Measurements from ENCODE around the gene TSHZ2.

TSHZ2 gene

DNA sequence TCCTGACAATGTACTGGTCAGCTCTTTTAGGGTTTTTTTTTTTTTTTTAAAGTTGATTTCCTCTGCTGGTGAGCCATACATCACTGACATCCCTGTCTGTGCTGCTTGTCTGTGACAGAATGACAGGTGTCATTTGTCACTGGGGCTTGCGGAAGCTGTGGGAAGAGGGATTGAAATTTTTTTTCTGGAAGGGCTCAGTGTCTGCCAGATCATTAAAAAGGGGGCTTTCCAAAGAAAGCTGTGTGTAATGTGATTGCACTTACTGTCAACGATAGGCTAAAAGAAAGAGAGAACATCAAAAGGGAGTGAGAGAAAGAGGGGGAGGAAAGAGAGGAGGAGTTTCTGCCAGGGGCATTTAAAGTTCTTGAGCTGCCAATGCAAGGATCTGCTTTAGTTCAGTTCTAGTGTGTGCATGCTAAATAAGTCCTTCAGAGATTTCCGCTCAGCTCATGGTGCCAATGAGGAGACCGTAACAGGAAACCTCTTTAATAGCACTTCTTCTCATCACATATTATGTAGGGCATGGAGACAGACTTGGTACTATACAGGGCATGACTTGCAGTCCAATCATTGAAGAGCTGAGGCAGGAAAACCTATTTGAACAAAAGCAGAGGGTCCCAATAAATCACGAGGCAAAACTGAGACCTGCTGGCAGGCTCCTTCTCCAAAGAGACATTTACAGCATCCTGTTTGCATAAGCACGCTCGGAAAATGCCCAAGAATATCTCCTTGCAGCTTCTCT is 177.2 kb downstream of the TSHZ2 start:
- no peaks in the 10 kb centered on the region for H3K9me3 ChIP-seq (ENCODE audit: control insufficient read depth in 2 of 2, low read length in 2 of 2)
- H3K36me3 ChIP-seq (ENCODE audit: control insufficient read depth in 2 of 2, insufficient read depth in 2 of 2, low read length in 2 of 2) = no peaks in the 10 kb centered on the region
- H3K9ac ChIP-seq (ENCODE audit: low read length in 2 of 2) = peak overlapping the region in 1 of 2 donors; percentile 22
- H3K27me3 ChIP-seq (ENCODE audit: control insufficient read depth in 1 of 2, insufficient read depth in 2 of 2, low read length in 2 of 2) = no peaks in the 10 kb centered on the region
- peaks cover 8% of the 10 kb centered on the region for H3K4me1 ChIP-seq (ENCODE audit: control insufficient read depth, insufficient read depth, low read length)
- peak overlapping the region in 1 of 2 donors; percentile 36 for H3K4me3 ChIP-seq (ENCODE audit: low read length in 2 of 2)
- H3K27ac ChIP-seq (ENCODE audit: low read length) = no peak overlapping the region

DNA sequence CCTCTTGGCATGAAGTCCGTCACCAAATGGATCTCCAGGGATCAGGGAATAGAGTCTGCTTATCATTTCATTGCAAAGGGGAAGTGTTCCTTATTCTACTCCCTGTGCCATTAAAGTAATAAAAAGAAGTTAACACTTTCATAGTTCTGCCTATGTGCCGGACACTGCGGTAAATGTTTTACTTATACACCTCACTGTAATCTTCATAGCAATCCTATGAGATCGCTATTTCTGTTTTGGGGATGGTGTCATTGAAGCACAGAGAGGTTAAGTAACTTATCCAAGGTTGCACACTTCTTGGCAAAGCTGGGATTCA is 177.7 kb downstream of the TSHZ2 start:
- H3K4me1 ChIP-seq (ENCODE audit: control insufficient read depth, insufficient read depth, low read length) = peaks cover 8% of the 10 kb centered on the region
- no peaks in the 10 kb centered on the region for H3K9me3 ChIP-seq (ENCODE audit: control insufficient read depth in 2 of 2, low read length in 2 of 2)
- no peaks in the 10 kb centered on the region for H3K36me3 ChIP-seq (ENCODE audit: control insufficient read depth in 2 of 2, insufficient read depth in 2 of 2, low read length in 2 of 2)
- no peaks in the 10 kb centered on the region for H3K27me3 ChIP-seq (ENCODE audit: control insufficient read depth in 1 of 2, insufficient read depth in 2 of 2, low read length in 2 of 2)
- H3K9ac ChIP-seq (ENCODE audit: low read length in 2 of 2) = peak overlapping the region in 1 of 2 donors; percentile 22
- H3K27ac ChIP-seq (ENCODE audit: low read length) = no peak overlapping the region
- H3K4me3 ChIP-seq (ENCODE audit: low read length in 2 of 2) = peak overlapping the region in 1 of 2 donors; percentile 36

DNA sequence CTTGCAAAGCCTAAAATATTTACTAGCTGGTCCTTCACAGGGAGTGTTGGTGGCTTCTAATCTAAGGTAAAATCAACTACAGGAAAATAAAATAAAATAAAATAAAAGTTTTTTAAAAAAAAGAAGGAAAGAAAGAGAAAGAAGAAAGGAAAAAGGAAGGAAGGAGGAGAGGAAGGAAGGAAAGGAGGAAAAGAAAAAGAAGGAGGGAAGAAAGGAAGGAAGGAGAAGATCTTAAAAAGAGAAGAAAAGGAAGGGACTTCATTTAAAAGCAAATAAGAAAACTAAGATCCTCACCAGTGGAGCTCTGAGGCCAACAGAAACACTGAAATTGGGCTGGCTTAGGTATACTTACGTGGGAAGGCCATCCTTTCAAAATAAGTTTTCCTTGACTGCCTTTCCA is 178.4 kb downstream of the TSHZ2 start:
- no peak overlapping the region for H3K9ac ChIP-seq (ENCODE audit: low read length in 2 of 2)
- H3K27me3 ChIP-seq (ENCODE audit: control insufficient read depth in 1 of 2, insufficient read depth in 2 of 2, low read length in 2 of 2) = no peaks in the 10 kb centered on the region
- no peaks in the 10 kb centered on the region for H3K36me3 ChIP-seq (ENCODE audit: control insufficient read depth in 2 of 2, insufficient read depth in 2 of 2, low read length in 2 of 2)
- no peak overlapping the region for H3K27ac ChIP-seq (ENCODE audit: low read length)
- H3K4me1 ChIP-seq (ENCODE audit: control insufficient read depth, insufficient read depth, low read length) = peaks cover 8% of the 10 kb centered on the region
- H3K4me3 ChIP-seq (ENCODE audit: low read length in 2 of 2) = no peak overlapping the region
- H3K9me3 ChIP-seq (ENCODE audit: control insufficient read depth in 2 of 2, low read length in 2 of 2) = no peaks in the 10 kb centered on the region

DNA sequence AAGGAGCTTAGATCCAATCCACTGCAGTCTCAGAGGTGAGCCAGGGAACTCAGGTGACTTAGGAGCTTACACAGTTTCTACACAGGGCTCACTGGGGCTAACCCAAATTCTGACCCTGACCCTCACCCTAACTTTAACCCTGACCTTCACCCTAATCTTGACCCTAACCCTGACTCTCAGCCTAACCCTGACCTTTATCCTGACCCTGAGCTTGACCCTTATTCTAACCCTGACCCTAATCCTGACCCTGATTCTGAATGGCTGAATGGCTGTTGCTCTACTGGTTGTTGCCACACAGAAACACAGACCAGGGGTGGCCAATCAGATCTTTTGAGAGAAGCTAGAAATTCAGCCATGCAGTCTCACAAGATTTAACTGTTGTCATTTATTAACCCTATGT is 180.1 kb downstream of the TSHZ2 start:
- no peak overlapping the region for H3K9ac ChIP-seq (ENCODE audit: low read length in 2 of 2)
- no peak overlapping the region for H3K4me3 ChIP-seq (ENCODE audit: low read length in 2 of 2)
- H3K36me3 ChIP-seq (ENCODE audit: control insufficient read depth in 2 of 2, insufficient read depth in 2 of 2, low read length in 2 of 2) = no peaks in the 10 kb centered on the region
- no peaks in the 10 kb centered on the region for H3K9me3 ChIP-seq (ENCODE audit: control insufficient read depth in 2 of 2, low read length in 2 of 2)
- no peaks in the 10 kb centered on the region for H3K27me3 ChIP-seq (ENCODE audit: control insufficient read depth in 1 of 2, insufficient read depth in 2 of 2, low read length in 2 of 2)
- peaks cover 8% of the 10 kb centered on the region for H3K4me1 ChIP-seq (ENCODE audit: control insufficient read depth, insufficient read depth, low read length)
- no peak overlapping the region for H3K27ac ChIP-seq (ENCODE audit: low read length)

DNA sequence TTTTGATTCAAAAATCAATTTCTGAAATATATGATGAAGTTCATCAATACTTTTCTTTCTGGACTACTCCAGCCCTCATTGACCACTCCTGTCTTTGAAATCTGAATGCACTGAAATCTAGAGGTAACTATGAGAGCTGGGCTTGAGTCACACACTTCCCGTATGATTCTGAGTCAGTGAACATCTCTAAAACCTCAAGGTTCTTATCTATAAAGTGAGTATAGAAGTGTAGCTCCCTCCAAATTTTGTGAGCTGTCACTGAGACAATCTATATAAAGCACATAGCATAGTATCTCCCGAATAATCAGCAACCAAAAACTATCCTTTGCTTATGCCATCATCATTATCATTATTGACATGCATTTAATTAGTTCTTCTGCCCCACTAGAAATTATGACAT is 182.4 kb downstream of the TSHZ2 start:
- H3K4me3 ChIP-seq (ENCODE audit: low read length in 2 of 2) = no peak overlapping the region
- H3K36me3 ChIP-seq (ENCODE audit: control insufficient read depth in 2 of 2, insufficient read depth in 2 of 2, low read length in 2 of 2) = no peaks in the 10 kb centered on the region
- no peak overlapping the region for H3K27ac ChIP-seq (ENCODE audit: low read length)
- H3K27me3 ChIP-seq (ENCODE audit: control insufficient read depth in 1 of 2, insufficient read depth in 2 of 2, low read length in 2 of 2) = no peaks in the 10 kb centered on the region
- H3K4me1 ChIP-seq (ENCODE audit: control insufficient read depth, insufficient read depth, low read length) = peaks cover 2% of the 10 kb centered on the region
- no peaks in the 10 kb centered on the region for H3K9me3 ChIP-seq (ENCODE audit: control insufficient read depth in 2 of 2, low read length in 2 of 2)
- H3K9ac ChIP-seq (ENCODE audit: low read length in 2 of 2) = no peak overlapping the region

DNA sequence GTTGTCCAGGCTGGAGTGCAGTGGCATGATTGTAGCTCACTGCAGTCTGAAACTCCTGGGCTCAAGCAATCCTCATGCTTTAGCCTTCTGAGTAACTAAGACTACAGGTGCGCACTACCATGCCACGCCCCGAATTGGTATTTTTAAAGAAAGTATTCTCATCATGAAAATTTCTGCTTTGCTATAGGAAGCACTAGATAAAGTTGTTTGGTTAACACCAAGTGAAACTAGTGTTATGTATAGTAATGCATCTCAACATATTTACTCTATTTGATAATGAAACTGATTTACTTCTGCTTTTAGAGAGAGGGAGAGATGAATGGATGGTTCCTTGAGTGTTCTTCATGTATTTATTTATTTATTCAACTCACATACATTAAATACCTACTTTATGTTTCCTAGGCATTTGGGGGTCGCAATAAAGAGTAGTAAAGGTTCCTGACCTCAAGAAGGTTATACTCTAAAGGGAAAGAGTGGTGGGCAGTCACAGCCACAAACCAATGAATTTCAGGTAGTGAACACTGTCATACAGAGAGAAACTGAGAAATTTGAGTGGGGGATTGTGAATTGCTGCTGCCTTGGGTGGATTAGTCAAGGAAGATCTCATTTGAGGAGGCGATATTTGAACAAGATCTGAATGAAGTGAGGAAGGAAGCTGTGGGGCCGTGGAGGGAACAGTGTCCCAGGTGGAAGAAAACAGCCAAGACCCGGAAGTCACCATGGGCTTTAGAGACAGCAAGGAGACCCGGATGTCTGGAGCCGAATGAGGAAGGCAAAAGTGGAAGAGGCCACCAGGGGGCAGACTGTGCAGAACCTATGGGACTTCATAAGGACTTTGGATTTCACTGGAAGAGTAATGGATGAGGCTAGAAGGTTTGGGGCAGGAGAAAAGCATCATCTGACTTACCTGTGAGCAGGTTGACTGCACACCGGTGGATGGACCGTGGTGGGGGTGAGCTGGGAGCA is 185.6 kb downstream of the TSHZ2 start:
- Histone ChIP-seq H3K27me3 (ENCODE audit: control insufficient read depth in 1 of 2, insufficient read depth in 2 of 2, low read length in 2 of 2) (no peaks in the 10 kb centered on the region), H3K4me3 (ENCODE audit: low read length in 2 of 2) (no peak overlapping the region), H3K4me1 (ENCODE audit: control insufficient read depth, insufficient read depth, low read length) (no peaks in the 10 kb centered on the region)

DNA sequence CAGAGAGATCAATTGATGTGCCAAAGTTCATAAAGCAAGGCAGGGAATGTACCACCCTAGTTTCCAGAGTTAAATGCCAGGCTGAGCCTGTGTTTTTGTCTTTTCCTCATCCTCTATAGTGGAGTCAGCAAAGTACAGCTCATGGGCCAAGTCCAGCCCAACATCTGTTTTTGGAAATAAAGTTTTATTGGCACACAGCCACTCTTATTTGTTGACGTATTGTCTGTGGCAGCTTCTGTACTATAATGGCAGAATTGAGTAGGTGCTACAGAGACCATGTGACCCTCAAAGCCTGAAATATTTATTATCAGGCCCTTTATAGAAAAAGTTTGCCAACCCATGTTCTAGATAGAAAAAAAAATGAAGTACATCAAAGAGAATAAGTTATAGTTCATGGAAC is 187.0 kb downstream of the TSHZ2 start:
- Histone ChIP-seq H3K4me3 (ENCODE audit: low read length in 2 of 2) (no peak overlapping the region), H3K27me3 (ENCODE audit: control insufficient read depth in 1 of 2, insufficient read depth in 2 of 2, low read length in 2 of 2) (no peaks in the 10 kb centered on the region), H3K4me1 (ENCODE audit: control insufficient read depth, insufficient read depth, low read length) (no peaks in the 10 kb centered on the region), H3K27ac (ENCODE audit: low read length) (no peak overlapping the region), H3K9ac (ENCODE audit: low read length in 2 of 2) (no peak overlapping the region), H3K36me3 (ENCODE audit: control insufficient read depth in 2 of 2, insufficient read depth in 2 of 2, low read length in 2 of 2) (no peaks in the 10 kb centered on the region), H3K9me3 (ENCODE audit: control insufficient read depth in 2 of 2, low read length in 2 of 2) (no peaks in the 10 kb centered on the region)

More for the DNA sequence above, 185.6 kb downstream of the TSHZ2 start:
- no peaks in the 10 kb centered on the region for H3K9me3 ChIP-seq (ENCODE audit: control insufficient read depth in 2 of 2, low read length in 2 of 2)
- H3K27ac ChIP-seq (ENCODE audit: low read length) = no peak overlapping the region
- H3K9ac ChIP-seq (ENCODE audit: low read length in 2 of 2) = no peak overlapping the region
- no peaks in the 10 kb centered on the region for H3K36me3 ChIP-seq (ENCODE audit: control insufficient read depth in 2 of 2, insufficient read depth in 2 of 2, low read length in 2 of 2)

DNA sequence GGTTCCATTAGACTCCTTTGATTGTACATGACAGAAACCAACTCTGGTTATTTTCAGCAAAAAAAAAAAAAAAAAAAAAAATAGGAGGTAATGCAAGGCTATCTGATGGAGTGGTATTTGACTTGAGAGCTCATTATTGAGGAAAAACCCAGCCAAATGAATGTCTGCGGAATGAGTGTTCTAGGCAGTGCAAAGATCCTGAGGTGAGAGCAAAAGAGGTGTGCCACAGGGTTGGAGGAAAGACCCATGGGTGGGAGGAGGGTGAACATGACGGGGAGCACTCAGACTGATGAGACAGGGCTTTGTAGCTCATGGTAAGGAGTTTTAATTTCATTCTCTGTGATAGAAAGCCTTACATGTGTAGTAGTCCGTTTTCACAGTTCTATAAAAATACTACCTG is 188.9 kb downstream of the TSHZ2 start:
- H3K27me3 ChIP-seq (ENCODE audit: control insufficient read depth in 1 of 2, insufficient read depth in 2 of 2, low read length in 2 of 2) = peaks cover 0 to 2% of the 10 kb centered on the region in 2 donors
- H3K36me3 ChIP-seq (ENCODE audit: control insufficient read depth in 2 of 2, insufficient read depth in 2 of 2, low read length in 2 of 2) = no peaks in the 10 kb centered on the region
- H3K4me3 ChIP-seq (ENCODE audit: low read length in 2 of 2) = no peak overlapping the region
- H3K9me3 ChIP-seq (ENCODE audit: control insufficient read depth in 2 of 2, low read length in 2 of 2) = no peaks in the 10 kb centered on the region
- no peaks in the 10 kb centered on the region for H3K4me1 ChIP-seq (ENCODE audit: control insufficient read depth, insufficient read depth, low read length)
- no peak overlapping the region for H3K27ac ChIP-seq (ENCODE audit: low read length)
- H3K9ac ChIP-seq (ENCODE audit: low read length in 2 of 2) = no peak overlapping the region

DNA sequence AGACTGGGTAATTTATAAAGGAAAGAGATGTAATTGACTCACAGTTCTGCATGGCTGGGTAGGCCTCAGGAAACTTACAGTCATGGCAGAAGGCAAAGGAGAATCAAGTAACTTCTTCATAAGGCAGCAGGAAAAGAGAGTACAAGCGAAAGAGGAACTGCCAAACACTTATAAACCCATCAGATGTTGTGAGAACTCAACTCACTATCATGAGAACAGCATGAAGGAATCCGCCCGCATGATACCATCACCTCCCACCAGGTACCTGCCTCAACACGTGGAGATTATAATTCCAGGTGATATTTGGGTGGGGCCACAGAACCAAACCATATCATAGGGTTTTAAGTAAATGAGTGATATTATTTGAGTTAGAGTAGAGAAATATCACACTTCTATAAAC is 189.3 kb downstream of the TSHZ2 start:
- no peaks in the 10 kb centered on the region for H3K4me1 ChIP-seq (ENCODE audit: control insufficient read depth, insufficient read depth, low read length)
- no peak overlapping the region for H3K27ac ChIP-seq (ENCODE audit: low read length)
- H3K9me3 ChIP-seq (ENCODE audit: control insufficient read depth in 2 of 2, low read length in 2 of 2) = no peaks in the 10 kb centered on the region
- no peak overlapping the region for H3K4me3 ChIP-seq (ENCODE audit: low read length in 2 of 2)
- no peaks in the 10 kb centered on the region for H3K36me3 ChIP-seq (ENCODE audit: control insufficient read depth in 2 of 2, insufficient read depth in 2 of 2, low read length in 2 of 2)
- H3K9ac ChIP-seq (ENCODE audit: low read length in 2 of 2) = no peak overlapping the region
- peaks cover 0 to 2% of the 10 kb centered on the region in 2 donors for H3K27me3 ChIP-seq (ENCODE audit: control insufficient read depth in 1 of 2, insufficient read depth in 2 of 2, low read length in 2 of 2)

DNA sequence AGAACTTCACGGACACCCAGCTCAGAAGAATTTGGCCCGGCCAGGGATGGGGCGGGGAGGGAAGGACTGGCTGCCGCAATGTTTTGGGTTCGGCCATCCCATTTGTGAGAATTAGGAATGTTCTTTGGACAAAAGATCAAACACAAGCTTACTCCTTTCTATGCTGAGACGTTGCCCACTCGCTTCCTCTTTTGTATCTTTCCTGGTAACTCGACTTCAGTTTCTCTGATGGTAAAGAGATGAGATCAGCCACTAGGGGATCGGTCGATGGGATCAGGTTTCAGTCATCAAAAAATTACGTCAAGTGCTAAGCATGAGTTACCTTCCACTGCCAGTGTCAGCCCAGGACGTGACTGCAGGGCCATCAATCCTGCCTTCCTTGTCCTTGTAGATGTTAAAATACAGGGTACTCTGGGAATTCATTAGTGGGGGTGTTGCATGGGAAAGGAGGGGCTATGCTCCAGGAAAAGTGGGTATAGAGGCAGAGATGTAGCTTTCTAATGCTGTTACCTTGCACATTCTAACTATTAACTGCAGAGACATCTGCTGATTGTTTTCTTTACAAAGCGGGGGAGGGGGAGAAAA is 190.2 kb downstream of the TSHZ2 start:
- Histone ChIP-seq H3K4me3 (ENCODE audit: low read length in 2 of 2) (no peak overlapping the region), H3K4me1 (ENCODE audit: control insufficient read depth, insufficient read depth, low read length) (no peaks in the 10 kb centered on the region), H3K9me3 (ENCODE audit: control insufficient read depth in 2 of 2, low read length in 2 of 2) (no peaks in the 10 kb centered on the region), H3K27me3 (ENCODE audit: control insufficient read depth in 1 of 2, insufficient read depth in 2 of 2, low read length in 2 of 2) (peaks cover 0 to 2% of the 10 kb centered on the region in 2 donors), H3K27ac (ENCODE audit: low read length) (no peak overlapping the region), H3K9ac (ENCODE audit: low read length in 2 of 2) (no peak overlapping the region), H3K36me3 (ENCODE audit: control insufficient read depth in 2 of 2, insufficient read depth in 2 of 2, low read length in 2 of 2) (no peaks in the 10 kb centered on the region)
